Uterus (tissue), 2 donors: Measurements from ENCODE around the gene C11orf21.

ENCODE experiments used
- CTCF ChIP-seq, 4 experiments: fragments of 200-600 bp in 2 of 4; fragments of 450-650 bp in 2 of 4; sonication (generic) in 2 of 4; IDR thresholded peaks; one replicate each; pipeline ENCODE4 v1.5.1; 2016 to 2019; ENCODE audit warnings: antibody characterized with exemption in 4 of 4, mild to moderate bottlenecking in 2 of 4, moderate library complexity in 1 of 4
- POLR2A ChIP-seq, 2 donors: fragments of 450-650 bp; IDR thresholded peaks; one replicate each; pipeline ENCODE4 v1.6.1; 2016; ENCODE audit warnings: antibody characterized with exemption in 2 of 2, mild to moderate bottlenecking in 1 of 2, moderate library complexity in 1 of 2

- TF ChIP-seq CTCF (IDR thresholded peaks at IDR 0.05) (no peak), POLR2A (IDR thresholded peaks at IDR 0.05) (no peak)
Observed at GRCh38 chr11:2320568-2321310, 19.0 kb upstream of the C11orf21 start.
